HL-60 (cell line): ENCODE data around the gene NPAS1.

ENCODE experiments used
- POLR2AphosphoS5 ChIP-seq: IDR thresholded peaks from 2 replicates; pipeline ENCODE4 v1.6.1; 2012; ENCODE audit warnings: low read depth
- SPI1 ChIP-seq: IDR thresholded peaks from 2 replicates; pipeline ENCODE4 v1.6.1; 2012; ENCODE audit warnings: low read depth, mild to moderate bottlenecking, borderline replicate concordance
- TF ChIP-seq, protein P1 (sequence below): IDR thresholded peaks from one replicate; pipeline ENCODE4 v1.5.1; 2011; ENCODE audit warnings: low read length, control low read depth, inconsistent platforms; ENCODE audit not compliant: insufficient read depth

DNA sequence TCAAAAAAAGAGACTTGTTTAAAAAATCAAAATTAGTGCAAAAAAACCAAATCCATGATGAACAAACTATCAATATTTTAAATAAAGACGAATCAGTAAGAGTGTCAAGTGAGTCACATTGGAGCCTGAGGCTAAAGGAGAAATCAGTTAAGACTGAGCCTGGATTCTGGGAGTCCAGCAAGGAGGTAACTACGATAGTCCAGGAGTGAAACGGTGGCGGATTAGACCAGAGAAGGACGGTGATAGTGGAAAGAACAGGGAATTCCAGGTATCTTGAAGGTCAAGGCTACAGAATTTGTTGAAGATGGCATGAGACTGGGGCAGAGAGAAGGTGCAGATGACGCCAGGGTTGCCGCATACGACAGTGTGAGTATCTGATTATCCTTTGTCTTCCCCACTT lies 7.0 kb upstream of the NPAS1 start:
- TF ChIP-seq, protein P1, sequence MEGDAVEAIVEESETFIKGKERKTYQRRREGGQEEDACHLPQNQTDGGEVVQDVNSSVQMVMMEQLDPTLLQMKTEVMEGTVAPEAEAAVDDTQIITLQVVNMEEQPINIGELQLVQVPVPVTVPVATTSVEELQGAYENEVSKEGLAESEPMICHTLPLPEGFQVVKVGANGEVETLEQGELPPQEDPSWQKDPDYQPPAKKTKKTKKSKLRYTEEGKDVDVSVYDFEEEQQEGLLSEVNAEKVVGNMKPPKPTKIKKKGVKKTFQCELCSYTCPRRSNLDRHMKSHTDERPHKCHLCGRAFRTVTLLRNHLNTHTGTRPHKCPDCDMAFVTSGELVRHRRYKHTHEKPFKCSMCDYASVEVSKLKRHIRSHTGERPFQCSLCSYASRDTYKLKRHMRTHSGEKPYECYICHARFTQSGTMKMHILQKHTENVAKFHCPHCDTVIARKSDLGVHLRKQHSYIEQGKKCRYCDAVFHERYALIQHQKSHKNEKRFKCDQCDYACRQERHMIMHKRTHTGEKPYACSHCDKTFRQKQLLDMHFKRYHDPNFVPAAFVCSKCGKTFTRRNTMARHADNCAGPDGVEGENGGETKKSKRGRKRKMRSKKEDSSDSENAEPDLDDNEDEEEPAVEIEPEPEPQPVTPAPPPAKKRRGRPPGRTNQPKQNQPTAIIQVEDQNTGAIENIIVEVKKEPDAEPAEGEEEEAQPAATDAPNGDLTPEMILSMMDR = no peak
- TF ChIP-seq POLR2AphosphoS5 (no peak), SPI1 (no peak)
